GM12864 (cell line): Measurements from ENCODE around the gene KCNQ1OT1.

Experiments used
- DNase-seq: peaks from one replicate; pipeline ENCODE4 v3.0.0-alpha.2; 2011; ENCODE audit warnings: low read depth
- H3K4me3 ChIP-seq: 2 replicates; pipeline ENCODE4 v1.5.1; 2011; ENCODE audit warnings: mild to moderate bottlenecking, low read depth, low read length, control low read depth
- TF ChIP-seq, protein P1 (sequence below): IDR thresholded peaks from 2 replicates; pipeline ENCODE4 v1.5.1; 2011; ENCODE audit warnings: low read depth, mild to moderate bottlenecking, moderate library complexity, low read length, control low read depth, inconsistent platforms; ENCODE audit errors: missing control alignments

KCNQ1OT1 gene

DNA sequence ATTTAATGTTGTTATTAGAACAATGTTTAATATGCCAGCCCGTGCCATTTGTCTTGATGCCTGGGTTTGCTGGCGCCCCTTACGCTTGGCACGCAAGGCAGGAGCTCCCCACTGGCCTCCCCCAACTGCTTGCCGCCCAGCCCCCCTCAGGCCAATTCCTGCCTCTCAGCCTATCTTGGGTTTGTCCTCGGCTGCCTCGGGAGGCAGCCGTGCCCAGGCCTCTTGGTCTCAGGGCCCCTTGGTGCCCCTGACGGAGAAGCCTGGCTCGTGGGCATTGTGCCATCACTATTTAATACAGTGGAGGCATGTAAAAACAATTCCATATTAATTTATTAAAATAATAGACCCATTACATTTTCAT is 119.8 kb downstream of the KCNQ1OT1 start:
- TF ChIP-seq, protein P1, sequence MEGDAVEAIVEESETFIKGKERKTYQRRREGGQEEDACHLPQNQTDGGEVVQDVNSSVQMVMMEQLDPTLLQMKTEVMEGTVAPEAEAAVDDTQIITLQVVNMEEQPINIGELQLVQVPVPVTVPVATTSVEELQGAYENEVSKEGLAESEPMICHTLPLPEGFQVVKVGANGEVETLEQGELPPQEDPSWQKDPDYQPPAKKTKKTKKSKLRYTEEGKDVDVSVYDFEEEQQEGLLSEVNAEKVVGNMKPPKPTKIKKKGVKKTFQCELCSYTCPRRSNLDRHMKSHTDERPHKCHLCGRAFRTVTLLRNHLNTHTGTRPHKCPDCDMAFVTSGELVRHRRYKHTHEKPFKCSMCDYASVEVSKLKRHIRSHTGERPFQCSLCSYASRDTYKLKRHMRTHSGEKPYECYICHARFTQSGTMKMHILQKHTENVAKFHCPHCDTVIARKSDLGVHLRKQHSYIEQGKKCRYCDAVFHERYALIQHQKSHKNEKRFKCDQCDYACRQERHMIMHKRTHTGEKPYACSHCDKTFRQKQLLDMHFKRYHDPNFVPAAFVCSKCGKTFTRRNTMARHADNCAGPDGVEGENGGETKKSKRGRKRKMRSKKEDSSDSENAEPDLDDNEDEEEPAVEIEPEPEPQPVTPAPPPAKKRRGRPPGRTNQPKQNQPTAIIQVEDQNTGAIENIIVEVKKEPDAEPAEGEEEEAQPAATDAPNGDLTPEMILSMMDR: no peak
- H3K4me3 ChIP-seq: no peak overlapping the region
- no peak for DNase-seq

- H3K4me3 ChIP-seq: no peak overlapping the region
- TF ChIP-seq, protein P1: no peak
- DNase-seq: no peak
These were observed 120.3 kb downstream of the KCNQ1OT1 start for GRCh38 chr11:2579315-2580060.

GRCh38 chr11:2578929-2579270 is 120.9 kb downstream of the KCNQ1OT1 start:
- DNase-seq: no peak
- TF ChIP-seq, protein P1: no peak
- no peak overlapping the region for H3K4me3 ChIP-seq

DNA sequence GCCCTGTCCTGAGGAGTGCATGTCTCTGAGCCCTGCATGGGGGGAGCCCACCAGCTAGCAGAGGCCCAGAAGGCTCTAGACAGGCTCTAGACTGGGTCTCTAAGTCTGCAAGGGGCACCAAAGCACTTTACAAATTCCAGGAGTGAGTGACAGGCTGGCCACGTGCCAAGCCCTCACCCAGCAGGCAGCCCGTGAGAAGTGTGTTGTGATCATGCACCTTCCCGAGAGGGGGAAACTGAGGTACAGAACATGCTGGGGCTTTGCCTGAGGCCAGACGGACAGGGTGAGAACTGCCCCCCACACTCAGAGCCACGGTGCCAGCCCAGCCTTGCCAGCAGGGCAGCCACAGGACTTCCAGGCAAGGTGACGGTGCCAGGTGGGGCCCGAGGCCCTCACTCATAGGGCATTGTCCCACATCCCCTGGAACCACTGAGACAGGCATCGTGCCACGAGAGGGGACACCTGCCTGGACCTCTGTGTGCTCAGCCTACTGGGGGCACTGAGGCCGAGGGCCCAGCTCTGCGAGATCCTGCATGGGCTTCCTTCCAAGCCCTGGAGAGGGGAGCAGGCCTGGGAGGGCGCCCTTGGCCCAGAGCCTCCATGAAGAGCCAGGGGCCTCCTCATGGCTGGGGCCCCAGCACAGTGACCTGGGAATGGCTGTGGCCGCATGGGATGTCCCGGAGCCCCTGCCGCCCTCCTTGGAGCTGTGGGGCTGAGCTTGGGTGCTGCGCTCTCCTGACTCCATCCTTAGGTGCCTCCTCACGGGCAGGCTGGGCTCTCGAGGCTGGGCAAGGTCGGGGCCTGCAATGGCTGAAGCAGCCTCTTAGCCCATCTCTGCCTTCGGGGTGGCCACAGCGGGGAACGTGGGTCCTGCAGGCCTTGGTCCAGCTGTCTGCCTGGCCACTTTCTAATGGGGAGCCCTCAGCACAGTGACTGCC is 121.5 kb downstream of the KCNQ1OT1 start:
- DNase-seq: no peak
- TF ChIP-seq, protein P1: no peak
- H3K4me3 ChIP-seq: no peak overlapping the region

DNA sequence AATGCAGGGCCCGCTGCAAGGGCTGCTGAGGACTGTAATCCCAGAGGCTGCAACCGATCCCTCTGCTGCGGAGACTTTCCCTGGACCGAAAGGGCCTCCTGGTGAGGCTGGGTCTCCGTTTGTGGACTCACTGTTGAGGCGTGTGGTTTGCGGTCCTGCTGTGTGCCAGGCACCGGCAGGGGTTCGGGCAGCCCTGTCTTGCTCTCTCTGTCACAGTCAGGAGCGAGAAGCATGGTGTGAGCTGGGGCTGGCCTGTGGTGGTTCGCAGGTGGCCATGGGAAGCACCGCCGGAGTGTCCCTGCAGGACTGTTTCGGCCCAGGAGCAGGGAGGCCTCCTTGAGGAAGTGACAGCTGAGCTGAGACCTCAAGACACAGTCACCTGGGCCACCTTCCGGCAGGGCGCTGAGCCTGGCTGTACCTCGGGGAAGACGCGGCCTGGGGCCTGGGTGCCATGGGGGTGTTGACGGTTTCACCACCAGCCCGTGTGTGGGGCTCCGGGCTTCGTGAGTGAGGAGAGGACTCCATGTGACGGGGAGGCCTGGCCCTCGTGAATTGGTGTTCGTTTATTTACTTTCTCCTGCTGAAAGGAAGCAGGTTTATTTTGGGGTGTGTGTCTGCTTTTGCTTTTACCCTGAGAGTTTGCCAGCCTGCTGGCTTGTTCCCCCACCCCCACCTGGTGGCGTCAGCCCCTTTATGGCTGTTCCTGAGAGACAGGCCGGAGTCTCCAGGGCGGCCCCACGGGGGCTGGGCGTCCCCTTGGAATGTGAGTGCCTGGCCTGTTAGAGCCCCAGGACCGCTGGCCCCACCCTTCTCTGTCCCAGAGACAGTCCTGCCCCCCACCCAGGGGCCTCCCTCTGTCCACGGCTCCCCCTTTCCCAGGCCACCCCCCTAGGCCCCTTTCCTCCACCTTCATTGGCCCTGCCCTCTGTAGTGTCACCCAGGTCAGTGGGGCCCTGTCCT is 122.5 kb downstream of the KCNQ1OT1 start:
- TF ChIP-seq, protein P1: no peak
- H3K4me3 ChIP-seq: no peak overlapping the region
- no peak for DNase-seq

DNA sequence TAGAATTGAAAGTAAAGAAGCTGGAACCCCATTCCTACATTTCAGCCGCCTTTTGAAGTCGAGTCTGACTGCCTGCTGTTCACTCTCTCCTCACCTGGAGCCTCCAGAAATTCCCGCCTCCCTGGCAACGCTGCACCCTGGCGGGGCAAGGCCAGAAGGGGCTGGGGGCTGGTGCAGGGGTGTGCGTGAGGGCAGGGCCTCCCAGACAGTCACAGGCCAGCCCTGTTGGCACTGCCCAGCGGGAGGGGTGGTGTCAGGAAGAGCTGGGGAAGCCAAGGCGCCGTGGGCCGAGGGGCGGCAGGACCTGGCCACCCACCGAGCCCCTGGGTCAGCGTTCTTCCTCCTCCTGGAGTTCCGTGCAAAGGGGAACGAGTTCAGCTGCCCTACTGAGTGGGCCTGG is 123.2 kb downstream of the KCNQ1OT1 start:
- no peak overlapping the region for H3K4me3 ChIP-seq
- DNase-seq: no peak
- TF ChIP-seq, protein P1: no peak
